NCI-H446 (cell line): ENCODE measurements around the gene CLCA2.
A peak's percentile ranks its signal among the peaks of the same experiment; 100 is the strongest.

Experiments
- DNase-seq, 2 experiments: peaks; one replicate each; lab custom pipeline; 2025; lab: John Stamatoyannopoulos, UW

Gene CLCA2

DNA sequence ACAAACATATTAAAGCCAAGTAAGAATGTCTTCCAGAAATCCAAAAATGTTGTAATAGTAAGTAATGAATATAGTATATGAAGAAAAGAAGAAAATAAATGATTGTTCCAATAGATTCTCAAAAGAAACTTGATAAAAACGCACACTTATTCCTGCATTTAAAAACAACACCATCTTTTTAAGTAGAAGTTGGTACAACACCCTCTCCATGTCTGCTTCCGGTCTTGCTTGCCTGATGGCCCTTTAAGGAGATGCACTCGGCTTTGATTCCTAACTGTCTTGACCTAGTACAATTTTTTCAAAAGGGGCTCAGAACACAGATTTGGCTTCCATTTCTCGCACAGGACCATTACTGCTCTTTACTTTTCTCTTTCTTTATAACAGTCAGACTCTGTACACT lies 53.7 kb downstream of the CLCA2 start:
- no peak for DNase-seq

DNA sequence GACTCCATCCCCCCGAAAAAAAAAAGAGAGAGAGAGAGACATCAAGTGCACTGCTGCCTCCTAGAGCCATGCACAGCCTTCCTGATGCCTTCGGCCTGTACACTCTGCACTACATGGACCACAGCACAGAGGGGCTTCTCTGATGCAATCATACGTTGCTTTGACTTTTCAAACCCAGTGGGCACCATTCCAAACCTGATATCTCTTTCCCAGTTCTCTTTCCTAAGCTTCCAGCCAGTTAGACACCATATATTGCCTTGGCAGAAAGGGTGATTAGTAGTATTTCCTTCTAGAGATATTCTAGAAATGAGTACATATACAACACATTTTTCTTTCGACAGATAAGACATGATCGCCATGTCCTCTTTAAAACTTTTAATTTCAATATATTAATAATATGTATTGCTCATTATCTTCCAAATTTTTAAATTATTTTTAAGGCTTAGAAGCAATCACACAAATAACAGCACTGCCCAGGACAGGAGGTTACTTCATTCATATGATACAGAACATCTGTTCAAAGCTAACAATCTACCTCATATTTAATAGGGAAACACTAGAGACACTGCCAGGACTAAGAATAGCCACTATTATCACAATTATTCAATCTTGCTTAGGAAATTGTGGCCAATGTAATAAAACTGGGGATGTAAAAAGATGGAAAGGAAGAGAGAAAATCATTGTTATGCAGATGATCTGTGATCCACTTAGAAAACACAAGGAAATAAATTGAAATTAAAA lies 54.6 kb downstream of the CLCA2 start:
- no peak for DNase-seq

DNA sequence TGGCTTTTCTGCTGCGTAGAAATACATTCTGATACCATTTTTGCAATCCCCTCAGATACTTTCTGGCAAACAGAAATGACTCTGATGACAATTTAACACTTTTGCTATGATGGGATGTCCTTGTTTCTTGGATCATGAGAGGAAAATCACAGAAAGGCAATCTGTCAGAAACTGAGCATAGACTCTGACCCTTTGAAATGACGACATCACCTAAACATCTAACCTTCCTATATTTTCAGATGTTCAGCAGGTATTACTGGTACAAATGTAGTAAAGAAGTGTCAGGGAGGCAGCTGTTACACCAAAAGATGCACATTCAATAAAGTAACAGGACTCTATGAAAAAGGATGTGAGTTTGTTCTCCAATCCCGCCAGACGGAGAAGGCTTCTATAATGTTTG lies 58.0 kb downstream of the CLCA2 start:
- DNase-seq, result no peak

DNA sequence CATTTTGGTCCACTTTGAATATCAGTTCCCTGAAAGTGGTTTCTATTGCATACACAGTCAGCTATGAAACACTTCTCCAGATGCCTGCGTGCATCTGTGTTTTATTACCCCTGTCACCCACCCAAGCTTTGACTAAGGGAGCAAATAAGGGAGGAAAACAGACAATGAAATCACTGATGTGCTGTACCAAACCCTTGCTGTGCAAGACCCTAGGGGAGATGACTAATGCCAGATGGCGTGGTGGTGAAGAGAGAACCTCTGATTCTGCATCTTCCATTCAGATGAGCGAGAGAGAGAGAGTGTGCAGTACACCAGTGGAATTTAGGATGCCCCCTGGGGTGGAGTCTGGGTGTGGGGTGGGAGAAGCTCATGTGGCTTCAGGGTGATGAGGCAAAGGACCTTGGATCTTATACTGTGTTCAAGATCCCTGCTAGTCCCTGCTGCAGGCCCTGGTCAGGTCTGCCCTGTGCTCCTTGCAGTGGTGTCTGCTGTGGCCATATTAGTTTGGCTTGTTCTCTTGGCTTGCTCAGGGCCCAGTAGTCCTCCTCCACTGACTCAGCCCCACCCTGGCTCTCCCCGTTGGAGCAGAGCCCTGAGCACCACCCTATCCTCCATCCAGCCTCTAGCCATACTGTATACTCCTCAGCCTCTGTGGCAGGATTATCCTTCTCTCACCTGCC lies 63.3 kb downstream of the CLCA2 start:
- no peak for DNase-seq

DNA sequence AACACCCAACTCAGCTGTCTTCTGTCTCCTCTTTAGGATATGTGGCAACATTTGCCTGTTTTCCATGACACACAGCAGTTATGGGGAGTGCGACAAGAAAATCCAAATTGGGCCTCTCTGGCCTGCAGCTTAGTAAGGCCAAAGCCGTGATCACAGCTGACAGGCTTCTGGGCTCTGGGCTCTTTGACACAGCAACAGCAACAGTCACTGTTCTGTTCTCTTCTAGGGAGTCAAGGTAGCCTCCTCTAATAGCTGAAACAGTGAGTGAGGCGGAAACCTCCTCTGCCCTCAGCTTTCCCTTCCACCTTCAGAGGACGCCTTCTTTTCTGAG lies 63.8 kb downstream of the CLCA2 start:
- DNase-seq, result no peak

DNA sequence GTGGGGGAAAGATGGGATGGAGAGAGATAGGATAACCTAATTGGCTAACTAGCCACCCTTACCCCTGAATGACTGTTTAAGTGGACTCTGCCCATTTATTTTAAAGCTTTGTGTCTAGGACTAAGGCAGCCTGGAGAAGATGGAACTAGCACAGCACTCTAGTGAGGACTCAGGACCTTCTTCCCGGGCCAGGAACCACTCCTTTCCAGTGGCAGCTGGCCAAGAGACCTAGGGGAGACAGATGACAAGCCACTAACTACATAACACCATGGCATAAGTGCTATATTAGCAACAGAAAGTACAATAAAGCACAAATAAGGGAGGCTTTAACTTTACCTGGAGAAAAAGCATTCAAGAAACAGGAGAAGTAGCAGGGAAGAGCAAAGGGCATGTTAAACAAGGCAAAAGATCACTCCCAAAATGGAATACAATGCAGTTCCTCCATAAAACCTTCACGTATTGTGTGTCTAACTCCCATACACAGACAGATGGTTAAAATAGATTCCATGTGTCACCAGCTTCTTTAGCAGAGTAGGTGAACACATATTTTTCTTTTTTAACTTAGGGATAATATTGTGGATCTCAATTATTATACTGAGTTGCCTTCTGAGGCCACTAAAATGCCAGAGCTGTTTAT lies 65.4 kb downstream of the CLCA2 start:
- DNase-seq, result no peak

DNA sequence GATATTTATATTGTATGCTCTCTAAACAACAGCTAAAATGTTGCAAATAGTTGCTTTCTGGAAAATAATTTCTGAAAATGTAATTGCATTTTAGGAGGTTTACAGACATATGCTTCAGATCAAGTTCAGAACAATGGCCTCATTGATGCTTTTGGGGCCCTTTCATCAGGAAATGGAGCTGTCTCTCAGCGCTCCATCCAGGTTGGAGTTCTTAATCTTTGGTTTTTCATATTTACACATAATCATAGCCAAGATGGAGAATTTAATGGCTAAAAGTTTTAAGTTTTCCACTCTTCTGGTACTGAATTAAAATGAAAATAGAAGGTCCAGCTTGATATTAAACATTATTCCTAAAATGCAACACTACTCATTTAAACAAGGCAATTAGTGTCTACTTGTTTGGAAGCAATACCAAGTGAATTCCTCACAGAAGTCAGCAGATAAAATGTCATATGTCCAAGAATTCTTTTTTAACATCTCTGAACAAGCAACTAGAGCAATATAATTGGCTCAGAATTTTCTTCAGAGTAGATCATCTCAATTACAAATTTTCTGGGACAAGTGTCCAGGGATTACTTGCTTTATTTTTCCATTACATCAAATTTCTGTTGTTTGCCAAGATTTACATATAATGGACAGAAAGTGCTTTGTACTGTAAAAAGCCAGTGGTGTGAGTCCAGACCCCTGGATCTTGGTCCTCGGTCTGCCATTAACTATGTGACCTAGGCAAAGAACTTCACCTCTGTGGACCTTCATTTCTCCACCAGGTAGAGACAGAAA lies 67.4 kb downstream of the CLCA2 start:
- no peak for DNase-seq

DNA sequence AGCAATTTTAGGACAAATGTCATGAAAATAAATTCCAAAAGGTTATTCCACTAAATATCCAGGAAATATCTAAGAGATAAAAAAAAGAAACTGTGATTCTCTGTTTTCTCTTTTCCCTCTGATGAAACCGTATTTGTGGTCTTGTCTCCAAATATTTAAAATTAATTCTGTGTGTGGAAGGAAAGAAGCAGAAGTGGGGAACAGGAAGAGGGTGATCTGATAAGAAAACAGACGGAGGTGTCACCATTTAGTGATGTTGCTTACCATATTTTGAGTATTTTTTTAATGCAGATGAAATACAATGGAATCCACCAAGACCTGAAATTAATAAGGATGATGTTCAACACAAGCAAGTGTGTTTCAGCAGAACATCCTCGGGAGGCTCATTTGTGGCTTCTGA lies 74.3 kb downstream of the CLCA2 start:
- no peak for DNase-seq

DNA sequence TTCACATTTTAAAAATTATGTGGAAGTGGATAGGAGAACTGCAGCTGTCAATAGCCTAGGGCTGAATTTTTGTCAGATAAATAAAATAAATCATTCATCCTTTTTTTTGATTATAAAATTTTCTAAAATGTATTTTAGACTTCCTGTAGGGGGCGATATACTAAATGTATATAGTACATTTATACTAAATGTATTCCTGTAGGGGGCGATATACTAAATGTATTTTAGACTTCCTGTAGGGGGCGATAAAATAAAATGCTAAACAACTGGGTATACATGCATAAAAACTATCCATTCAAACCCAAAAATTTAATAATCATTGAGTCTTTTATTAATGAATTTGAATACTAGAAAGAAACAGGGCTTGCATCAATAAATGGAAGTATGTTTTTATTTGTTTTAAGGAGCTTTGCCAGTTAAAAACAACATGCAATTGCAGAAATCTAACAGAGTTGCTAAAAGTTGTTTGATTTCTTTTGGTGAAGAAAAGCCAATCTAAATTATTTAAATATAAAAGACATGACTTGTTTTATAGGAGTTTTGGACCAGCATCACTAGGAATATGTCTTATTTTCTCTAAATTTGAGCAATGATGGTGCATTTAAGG lies 76.1 kb downstream of the CLCA2 start:
- peak in 1 of 2 experiments; percentile 68 for DNase-seq

DNA sequence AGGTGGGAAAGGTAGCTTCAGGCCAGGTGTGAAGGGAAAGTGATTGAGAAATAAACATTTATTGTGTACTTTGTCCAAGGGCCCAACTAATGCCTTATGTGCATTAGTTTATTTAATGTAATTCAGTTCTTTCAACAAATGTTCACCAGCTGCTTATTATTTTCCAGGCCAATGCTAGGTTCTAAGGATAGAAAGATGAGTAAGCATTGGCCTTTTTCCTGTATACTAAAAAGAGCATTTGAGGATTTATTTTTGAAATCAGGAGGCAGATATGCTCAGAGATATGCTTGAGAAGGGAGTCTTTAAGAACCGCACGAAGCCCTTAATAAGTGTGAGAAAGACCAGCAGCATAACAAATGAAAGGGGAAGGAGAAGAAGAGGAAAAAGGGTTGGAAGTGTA lies 76.7 kb downstream of the CLCA2 start:
- DNase-seq, result no peak

DNA sequence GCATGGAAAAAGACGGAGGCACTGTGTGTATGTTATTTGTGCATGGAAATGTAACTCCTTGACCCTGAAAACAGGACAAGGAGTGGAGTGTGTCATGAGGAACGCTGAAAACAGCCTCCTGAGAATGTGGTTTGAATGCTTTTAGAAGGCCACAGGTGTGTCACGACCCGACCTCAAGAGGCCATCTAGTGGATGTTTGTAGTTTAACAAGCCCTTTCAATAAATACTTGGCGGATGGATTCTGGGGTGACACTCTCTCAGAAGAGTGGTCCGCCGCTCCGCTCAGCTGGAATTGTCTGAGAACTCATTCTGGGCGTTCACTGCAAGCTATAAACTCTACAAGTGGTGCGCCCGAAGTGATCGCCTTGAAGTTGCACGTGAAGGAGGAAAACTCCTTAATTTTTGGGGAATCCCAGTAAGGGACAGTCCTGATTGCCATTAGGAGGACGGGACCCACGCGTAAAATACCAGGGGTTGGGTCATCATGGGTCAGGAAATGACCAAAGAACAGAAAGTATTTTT lies 78.2 kb downstream of the CLCA2 start:
- DNase-seq, result peak in 1 of 2 experiments; percentile 15

DNA sequence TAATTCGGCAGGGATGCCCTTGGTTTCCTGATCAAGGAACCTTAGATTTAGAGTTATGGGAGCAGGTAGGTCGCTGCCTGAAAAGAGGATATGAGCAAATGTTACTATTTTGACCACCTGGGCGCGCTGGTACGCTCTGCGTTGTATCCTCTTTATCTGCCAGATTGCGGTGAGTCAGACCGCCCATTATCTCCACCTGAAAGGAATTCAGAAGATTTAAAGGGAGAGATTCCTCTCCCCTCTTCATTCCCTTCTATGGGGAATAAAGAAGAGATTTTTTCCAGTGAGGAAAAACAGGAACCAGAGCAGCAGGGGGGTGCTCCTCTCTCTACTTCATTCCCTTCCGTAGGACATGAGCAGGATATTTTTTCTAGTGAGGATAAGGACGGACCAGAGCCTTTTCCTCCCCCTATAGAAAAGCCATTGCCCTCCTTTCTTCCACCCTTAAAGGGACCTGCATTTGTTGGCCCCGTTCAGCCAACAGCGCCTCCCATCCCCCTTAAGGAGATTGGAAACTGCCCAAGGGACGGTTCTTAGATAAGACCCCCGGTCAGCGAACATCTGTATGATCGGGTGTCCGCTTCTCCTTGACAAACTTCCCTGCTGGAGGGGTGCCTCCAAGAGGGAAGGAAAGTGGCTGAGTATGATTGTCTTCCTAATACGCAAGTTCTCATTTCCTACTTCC lies 78.9 kb downstream of the CLCA2 start:
- DNase-seq, result no peak

DNA sequence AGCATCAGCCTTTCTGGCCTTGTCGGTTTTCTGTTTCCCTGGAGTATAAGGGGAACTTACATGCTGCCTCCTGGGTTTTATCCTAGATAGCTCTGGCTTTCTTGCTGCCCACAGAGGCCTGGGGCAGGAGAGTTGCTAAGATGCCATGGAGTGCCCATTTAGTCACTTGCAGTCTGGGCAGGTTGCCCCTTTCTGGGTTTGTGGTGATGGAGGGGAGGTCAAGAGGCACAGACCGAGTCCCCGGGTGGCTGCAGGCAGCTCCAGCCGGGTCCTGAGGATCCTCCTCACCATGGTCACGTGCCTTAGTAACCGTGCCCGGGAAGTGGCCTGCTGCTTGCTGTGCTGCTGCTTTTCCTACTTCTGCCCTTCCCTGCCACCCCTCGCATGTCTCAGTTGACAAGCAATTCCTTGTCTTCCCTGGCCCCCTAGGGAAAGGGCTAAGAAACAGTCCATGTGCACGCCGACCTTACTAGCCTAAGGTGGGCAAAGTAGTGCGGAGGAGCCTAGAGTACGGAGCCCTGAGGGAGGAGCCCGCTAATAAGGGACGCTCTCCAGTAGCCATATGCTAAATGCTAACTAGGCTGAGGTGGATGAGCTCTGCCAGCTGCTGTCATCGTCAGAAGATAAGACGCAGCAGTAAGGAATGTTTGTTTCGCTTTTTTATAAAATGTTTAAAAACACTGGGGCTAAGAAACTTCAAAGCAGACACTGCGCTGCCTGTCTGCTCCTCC lies 79.6 kb downstream of the CLCA2 start:
- no peak for DNase-seq

DNA sequence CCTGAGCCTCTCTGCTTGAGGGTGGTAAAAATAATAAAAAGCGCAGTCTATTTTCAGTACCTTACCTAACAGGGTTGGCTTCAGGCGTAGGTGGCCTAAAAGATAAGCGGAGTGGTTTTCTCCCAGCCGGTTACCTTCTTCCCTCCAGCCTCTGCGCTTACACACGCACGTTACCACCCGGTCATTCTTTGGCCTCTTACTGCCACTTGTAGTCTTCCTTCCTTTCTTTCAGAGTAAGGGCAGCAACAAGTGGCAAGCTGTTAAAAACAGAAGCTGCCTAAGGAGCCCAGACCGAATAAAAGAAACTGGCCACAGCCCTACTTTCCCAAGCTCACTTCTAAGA lies 80.1 kb downstream of the CLCA2 start:
- no peak for DNase-seq

DNA sequence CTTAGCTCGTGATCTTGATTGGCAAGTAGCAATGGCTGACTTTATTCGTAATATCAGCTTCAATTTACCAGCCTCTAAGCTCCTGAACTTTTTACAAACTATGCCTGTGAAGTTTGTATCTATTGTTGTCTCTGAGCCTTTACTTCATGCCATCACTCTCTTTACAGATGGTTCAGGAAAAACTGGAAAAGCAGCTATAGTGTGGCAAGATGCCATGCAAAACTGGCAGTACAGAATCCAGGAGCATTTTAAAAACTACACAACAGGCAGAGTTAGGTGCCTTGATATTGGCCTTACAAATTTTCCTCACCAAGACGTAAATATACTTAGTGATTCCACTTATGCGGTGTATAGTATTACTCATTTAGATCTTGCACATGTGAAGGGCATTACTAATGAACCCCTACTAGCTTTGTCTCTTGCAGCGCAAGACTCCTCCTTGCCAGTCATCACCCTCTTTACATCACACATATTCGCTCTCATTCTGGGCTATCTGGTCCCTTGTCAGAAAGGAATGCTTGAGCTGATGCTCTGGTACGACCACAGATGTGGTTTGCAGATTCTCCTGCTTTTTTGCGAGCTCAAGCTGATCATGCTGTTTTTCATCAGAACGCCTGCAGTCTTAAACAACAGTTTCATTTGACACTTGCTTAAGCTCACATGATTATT lies 81.1 kb downstream of the CLCA2 start:
- DNase-seq, result no peak

DNA sequence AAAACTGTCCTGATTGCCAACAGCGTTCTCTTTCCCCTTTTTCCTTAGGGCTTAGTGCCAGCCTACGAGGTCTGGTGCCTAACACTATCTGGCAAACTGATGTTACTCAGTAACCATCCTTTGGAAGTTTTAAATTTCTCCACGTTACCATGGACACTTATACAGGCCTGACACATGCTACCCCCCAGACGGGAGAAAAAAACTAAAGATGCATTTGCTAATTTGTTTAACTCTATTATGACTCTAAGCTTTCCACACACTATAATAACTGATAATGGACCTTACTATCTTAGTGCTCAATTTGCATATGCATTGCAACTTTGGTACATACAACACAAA lies 81.6 kb downstream of the CLCA2 start:
- DNase-seq, result no peak
